ENCODE results near the gene GGA2.
"Not testable (repeated sequence)": the region's sequence is repeated elsewhere in the genome, so short reads cannot be mapped to it uniquely, and the experiment has no call there.

GGA2 gene

GRCh38 chr16:23502466-23502865 lies 7.8 kb downstream of the GGA2 start:
- DNase-seq: no peak

- DNase-seq: no peak
Observed at GRCh38 chr16:23501291-23501690, 9.0 kb downstream of the GGA2 start.

GRCh38 chr16:23500862-23501225 lies 9.4 kb downstream of the GGA2 start:
- no peak for DNase-seq

- DNase-seq: no peak
Observed at GRCh38 chr16:23500212-23500861, 10.0 kb downstream of the GGA2 start.

- DNase-seq: no peak
Observed at GRCh38 chr16:23499801-23500200, 10.5 kb downstream of the GGA2 start.

GRCh38 chr16:23498863-23499262 lies 11.4 kb downstream of the GGA2 start:
- DNase-seq: no peak

GRCh38 chr16:23497543-23497868 lies 12.8 kb downstream of the GGA2 start:
- DNase-seq: no peak

- no peak for DNase-seq
Observed at GRCh38 chr16:23496821-23497542, 13.3 kb downstream of the GGA2 start.

GRCh38 chr16:23495671-23496070 lies 14.6 kb downstream of the GGA2 start:
- DNase-seq: no peak

- DNase-seq: no peak
Observed at GRCh38 chr16:23494188-23494587, 16.1 kb downstream of the GGA2 start.

GRCh38 chr16:23491490-23492391 lies 18.6 kb downstream of the GGA2 start:
- DNase-seq: no peak

GRCh38 chr16:23486480-23486879 lies 23.8 kb downstream of the GGA2 start:
- DNase-seq: no peak

GRCh38 chr16:23485841-23486240 lies 24.5 kb downstream of the GGA2 start:
- no peak for DNase-seq

GRCh38 chr16:23485257-23485614 lies 25.1 kb downstream of the GGA2 start:
- no peak for DNase-seq

- no peak for DNase-seq
Observed at GRCh38 chr16:23484510-23485256, 25.6 kb downstream of the GGA2 start.

GRCh38 chr16:23483492-23483891 lies 26.8 kb downstream of the GGA2 start:
- DNase-seq: not testable (repeated sequence)

- DNase-seq: peak; percentile 36
Observed at GRCh38 chr16:23482778-23483177, 27.5 kb downstream of the GGA2 start.

GRCh38 chr16:23480257-23480656 lies 30.0 kb downstream of the GGA2 start:
- DNase-seq: no peak

GRCh38 chr16:23479138-23479537 lies 31.2 kb downstream of the GGA2 start:
- no peak for DNase-seq

- DNase-seq: no peak
Observed at GRCh38 chr16:23478566-23478965, 31.7 kb downstream of the GGA2 start.

- DNase-seq: no peak
Observed at GRCh38 chr16:23476289-23476688, 34.0 kb downstream of the GGA2 start.

GRCh38 chr16:23469814-23470213 lies 40.5 kb downstream of the GGA2 start:
- no peak for DNase-seq

All from CD4-positive, alpha-beta T cell treated with Interleukin-17A for 4 hours (primary cell).